ENCODE data around the gene METAP1.
"Not testable (repeated sequence)": the region's sequence is repeated elsewhere in the genome, so short reads cannot be mapped to it uniquely, and the experiment has no call there.

METAP1 gene

DNA sequence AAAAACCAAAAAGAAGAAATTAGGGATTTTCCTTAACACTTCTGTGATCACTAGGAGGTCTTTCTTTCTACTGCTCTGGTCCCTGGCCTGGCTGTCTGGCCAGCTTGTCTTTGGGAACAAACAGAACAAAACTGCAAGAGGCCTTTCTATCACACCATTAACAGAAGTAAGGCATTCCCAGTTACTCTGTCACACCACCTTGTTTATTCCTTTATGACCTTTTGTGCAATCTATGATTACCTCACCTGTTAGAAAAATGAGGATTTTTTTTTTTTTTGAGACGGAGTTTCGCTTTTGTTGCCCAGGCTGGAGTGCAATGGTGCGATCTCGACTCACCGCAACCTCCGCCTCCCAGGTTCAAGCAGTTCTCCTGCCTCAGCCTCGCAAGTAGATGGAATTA, 3.0 kb downstream of the METAP1 start:
- DNase-seq = no peak

DNA sequence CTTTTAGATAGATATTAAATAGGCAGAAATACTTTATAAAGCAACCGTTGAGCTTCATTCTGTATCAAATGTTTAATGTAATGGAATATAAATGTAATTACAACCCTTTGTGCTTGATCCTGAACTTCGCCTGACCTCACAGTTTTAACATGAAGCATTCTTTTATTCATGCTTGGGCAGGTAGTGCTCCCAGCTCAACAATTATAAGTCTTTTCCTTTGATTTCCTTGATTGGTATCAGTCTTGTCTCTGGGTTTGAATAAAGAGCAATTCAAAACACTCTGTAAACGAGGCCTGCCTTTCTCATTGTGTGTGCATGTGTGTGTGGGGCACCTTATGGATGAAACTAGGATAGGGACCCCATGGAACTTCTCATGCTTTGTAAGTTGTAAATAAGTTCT, 6.8 kb downstream of the METAP1 start:
- no peak for DNase-seq

DNA sequence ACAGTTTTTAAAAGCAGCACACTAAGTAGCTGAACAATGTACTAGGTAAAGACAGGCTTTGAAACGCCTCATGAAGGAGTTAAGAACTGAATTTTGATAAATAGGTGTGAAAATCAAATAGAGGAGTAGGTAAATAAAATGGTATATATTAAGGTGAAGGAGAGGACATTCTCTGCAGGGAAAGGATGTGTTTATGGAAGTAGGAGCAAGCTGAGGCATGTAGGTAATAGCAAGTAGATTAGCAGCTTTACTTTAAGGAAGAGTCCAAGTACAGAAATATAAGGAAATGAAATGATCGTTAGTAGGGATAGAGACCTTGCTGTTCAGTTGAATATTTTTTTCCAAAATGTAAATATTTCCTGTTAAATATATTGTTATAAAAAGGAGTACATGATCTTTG, 12.5 kb downstream of the METAP1 start:
- no peak for DNase-seq

DNA sequence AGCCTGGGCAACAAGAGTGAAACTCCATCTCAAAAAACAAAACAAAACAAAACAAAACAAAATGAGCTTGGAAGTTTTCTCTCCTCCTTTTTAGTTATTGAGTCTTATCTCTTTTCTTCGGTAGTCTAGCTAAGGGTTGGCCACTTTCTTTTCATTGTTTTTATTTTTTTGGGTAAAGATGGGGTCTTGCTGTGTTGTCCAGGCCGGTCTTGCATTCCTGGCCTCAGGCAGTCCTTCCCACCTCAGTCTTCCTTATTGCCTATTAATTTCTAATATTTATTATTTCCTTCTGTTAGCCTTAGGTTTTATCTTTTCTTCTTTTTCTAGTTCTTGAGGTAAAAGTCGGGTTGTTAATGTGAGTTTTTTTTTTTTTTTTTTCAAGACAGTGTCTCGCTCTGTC, 16.4 kb downstream of the METAP1 start:
- no peak for DNase-seq

DNA sequence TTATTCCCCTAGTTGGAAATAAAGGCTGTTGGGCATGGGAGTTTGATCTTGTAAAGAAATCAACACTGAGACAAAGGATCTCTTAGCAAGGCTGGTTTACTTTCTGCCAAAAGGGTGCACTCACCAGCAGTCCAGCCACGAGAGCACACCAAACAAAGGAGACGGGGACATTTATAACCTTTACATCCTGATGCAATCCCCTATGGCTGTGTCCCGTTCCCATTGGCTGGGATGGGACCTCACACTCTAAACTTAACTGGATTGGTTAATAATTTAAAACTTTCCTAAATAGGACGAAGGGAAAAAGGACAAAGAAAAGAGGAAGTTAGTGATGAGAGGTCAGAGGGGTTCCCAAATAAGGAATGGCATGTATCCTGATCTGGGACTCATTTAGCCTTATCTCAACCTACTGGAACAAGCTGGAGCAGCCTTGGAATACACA, 17.9 kb downstream of the METAP1 start:
- DNase-seq = no peak

DNA sequence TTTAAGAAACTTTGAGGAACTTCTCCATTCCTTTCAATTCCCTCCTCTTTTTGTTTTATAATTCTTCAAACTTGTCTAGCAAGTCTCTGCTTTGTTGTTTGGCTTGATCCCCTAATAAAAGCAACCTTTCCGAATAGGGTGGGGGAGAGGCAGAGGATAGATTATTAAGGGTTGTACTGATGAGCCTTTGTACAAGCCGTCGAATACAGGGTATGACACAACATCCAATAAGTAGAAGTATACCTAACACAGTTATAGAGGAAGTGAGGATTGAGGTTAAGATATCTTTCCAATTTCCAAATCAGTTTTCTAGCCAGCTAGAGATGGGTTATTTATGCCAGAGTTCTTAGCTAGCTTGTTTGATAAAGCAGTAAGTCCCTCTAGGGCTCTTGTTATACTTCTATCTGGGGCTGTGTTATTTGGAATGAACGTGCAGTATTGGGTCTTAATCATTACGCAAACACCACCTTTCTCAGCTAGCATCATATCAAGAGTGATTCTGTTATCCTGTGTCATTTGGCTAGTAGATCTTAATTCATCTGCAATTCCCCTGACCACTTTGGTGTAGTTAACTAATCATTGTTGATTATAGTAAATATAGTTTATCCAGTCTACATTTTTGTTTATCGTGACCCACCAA, 18.5 kb downstream of the METAP1 start:
- no peak for DNase-seq

DNA sequence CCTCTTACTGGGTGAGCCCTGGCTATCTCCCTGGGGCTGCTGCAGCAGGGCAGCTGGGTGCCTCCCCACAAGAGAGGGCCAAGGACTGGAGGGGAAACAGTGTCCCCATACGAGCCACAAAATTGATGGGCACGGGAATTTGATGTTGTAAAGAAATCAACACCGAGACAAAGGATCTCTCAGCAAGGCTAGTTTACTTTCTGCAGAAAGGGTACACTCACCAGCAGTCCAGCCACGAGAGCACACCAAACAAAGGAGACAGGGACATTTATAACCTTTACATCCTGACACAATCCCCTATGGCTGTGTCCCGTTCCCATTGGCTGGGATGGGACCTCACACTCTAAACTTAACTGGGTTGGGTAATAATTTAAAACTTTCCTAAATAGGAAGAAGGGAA, 25.9 kb downstream of the METAP1 start:
- no peak for DNase-seq

DNA sequence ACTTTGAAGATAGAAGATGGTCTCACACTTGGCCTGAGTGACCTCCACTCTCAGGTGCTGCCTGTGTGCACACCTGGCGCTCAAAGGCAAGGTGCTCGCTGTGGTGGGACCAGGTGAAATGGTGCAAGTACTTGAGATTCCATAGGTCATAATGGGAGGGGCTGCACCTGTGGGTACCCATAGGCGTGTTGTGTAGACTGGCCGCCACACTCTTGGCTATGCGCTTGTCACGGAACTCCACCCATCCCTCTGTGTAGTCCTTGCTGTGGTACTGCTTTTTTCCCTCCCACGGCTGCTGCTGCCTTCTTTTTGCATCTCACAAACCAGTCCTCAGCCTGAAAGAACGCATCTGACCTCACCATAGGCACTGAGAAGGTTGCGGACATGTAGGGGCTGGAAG, 27.0 kb downstream of the METAP1 start:
- no peak for DNase-seq

DNA sequence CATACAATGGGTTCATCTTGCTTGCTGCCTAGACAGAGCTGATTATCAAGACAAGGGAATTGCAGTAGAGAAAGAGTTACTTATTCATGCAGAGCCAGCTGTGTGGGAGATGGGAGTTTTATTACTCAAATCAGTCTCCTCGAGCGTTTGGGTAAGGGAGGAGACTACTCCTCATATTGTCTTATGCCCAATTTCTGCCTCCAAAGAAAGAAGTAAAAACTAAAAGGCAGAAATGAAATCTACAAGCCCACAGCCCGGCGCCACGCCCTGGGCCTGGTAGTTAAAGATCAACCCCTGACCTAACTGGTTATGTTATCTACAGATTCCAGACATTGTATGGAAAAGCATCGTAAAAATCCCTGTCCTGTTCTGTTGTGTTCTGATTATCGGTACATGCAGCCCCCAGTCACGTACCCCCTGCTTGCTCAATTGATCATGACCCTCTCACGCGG, 28.3 kb downstream of the METAP1 start:
- not testable (repeated sequence) for DNase-seq

DNA sequence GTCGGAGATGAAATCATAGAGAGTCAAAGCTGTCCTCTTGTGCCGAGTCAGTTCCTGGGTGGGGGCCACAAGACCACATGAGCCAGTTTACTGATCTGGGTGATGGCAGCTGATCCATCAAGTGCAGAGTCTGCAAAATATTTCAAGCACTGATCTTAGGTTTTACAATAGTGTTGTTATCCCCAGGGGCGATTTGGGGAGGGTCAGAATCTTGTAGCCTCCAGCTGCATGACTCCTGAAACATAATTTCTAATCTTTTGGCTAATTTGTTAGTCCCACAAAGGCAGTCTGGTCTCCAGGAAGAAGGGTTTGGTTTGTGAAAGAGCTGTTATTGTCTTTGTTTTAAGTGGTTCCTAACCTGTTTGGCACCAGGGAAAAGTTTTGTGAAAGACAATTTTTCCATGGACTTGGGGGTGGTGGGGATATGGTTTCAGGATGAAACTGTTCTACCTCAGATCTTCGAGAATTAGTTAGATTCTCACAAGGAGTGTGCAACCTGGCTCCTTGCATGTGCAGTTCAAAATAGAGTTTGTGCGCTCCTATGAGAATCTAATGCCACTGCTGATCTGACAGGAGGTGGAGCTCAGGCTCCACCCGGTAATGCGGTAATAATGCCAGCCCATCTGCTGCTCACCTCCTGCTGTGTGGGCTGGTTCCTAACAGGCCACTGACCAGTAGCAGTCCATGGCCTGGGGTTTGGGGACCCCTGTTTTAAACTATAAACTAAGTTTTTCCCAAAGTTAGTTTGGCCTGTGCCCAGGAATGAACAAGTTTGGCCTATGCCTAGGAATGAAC, 29.2 kb downstream of the METAP1 start:
- no peak for DNase-seq

DNA sequence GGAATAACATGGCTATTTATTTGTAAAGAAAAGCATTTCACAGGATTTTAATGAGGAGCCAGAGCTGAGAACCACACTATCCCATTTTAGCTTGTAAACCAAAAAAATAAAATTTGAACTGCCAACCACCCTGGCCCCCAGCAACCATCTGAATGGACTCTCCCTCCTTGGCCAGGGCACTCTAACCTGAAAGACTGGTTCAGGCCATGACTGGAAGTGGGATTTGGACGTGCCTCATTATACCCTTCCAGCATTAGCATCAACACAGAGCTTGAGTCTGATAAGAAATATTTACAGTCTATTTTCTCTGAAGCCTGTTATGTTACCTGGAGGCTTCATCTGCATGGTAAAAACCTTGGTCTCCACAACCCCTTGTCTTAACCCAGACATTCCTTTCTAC, 30.0 kb downstream of the METAP1 start:
- no peak for DNase-seq

DNA sequence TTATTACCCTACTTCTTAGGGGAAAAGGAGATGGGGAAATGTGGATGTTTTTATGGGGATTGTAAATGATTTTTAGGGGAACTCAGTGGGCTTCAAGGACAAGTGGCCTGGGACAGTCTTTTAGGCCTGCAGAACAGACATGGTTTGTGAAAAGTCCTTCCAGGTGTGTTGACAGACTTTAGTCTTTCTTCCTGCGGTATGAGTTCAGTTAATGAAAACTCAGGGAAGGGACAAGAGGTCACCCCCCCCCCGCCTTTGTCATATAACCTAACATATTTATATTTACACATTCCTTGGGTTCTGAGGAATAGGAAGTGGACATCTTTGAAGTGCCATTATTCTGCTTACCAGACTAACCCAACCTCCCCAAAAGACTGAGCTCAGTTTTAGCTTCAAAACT, 31.8 kb downstream of the METAP1 start:
- DNase-seq = no peak

DNA sequence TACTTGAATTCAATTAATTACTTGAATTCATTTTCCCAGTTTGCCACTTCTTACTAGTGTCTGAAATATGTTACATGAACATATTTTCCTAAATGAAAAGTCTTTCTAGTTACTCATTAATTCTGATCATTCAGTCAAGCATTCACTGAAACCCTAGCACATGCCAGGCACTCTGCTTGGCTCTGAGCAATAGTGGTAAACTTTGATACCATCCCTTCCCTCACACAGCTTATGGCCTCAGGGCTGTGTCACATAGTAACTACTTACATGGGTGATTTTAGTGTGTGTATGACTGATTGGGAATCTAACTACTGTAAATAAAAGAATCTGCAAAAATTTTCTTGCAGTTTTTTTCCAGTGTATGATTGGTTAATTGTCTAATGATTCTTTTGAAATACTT, 32.7 kb downstream of the METAP1 start:
- no peak for DNase-seq

DNA sequence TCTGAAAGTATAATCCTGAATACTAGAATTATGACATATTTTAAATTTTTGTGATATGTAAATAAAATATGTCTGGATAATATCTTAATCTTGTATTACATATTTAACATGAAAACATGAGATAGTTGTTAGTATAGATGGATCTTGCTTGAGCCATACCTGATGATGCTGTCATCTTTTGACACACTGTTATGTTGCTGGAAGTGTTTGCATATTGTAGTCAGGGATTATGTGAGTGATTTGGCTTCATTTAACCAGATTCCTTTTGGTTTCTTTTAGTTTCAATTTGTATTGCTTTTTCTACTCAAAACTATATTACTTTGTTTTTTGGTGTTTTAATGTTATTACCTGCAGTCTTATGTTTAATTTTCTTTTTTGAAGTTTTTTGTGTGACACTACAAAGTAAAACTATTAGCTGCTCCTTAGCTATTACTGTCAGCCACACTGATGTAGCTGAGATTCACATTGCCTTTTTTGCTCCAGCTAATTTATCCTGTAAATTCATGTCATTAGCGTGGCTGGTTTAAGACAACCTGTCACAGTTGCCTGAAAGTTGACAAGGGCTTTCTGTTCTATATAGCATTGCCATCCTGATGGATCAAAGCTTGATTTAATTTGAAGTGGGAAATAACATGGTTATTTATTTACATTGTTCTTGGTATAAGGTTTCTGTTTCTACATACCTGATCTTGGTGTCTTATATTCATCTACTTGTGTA, 33.7 kb downstream of the METAP1 start:
- no peak for DNase-seq

DNA sequence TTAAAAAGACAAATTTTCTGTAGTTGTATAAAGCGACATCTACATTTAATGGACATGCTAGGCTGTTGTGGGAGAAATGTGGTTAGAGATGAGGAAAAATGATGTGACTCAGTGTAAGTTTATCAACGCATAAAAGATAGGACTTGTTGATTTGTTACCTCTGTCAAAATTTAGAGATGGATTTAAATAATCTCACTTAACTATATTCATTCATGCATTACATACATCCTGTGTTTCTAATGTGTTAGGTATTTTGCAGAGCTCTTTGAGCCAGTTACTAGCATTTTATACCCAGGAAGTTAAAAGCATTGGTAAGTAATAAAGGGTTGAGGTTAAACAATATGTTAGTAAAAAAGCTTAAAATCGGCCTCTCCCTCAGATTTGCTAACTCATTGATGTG, 34.3 kb downstream of the METAP1 start:
- DNase-seq = no peak

DNA sequence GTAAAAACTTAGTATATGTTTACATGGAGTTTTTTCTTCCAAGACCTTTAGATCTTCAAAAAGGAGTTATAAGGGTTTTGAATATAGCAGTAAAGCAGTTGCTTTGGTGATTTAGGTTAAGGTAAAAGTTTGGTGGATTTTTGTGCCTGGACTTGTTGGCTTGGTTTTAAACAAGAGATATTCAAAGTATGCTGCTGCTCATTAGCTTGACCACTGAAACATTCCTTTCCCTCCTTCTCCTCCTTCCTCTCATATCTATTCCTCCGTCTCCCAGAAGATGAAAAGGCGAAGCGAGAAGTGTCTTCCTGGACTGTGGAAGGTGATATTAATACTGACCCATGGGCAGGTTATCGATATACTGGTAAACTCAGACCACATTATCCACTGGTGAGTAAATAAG, 38.4 kb downstream of the METAP1 start:
- no peak for DNase-seq

DNA sequence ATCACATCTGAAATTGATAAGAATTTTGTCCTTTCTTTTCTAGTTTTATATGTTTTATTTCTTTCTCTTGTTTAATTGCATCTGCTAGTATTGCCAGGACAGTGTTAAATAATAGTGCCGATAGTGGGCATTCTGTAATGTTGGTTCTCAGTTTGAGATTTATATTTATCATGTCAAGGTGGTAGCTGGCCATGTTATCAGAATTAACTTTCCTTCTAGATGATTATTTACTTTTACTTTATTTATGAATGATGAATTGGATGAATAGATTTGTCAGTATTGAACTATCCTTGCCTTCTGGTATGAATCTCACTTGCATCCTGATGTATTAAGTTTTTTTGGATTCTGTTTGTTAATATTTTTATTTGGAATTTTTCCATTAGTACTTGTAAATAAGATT, 42.7 kb downstream of the METAP1 start:
- DNase-seq = no peak

DNA sequence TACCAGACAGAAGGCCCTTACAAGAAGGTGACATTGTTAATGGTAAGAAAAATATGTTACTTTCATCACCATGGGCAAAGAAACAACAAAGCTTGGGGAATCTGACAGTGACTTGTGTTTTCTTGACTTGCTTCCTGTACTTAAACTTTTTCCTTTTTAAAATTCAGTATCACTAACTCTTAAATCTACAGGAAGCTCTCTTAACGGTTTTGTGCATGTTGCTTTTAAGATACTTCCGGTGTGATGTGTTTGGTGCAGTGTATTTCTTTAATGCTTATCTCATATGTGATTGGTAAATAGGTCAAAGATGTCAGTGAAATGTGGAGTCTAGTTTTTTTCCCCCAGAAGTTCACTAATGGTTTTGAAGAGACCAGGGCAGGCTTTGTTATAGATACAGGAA, 47.8 kb downstream of the METAP1 start:
- no peak for DNase-seq

DNA sequence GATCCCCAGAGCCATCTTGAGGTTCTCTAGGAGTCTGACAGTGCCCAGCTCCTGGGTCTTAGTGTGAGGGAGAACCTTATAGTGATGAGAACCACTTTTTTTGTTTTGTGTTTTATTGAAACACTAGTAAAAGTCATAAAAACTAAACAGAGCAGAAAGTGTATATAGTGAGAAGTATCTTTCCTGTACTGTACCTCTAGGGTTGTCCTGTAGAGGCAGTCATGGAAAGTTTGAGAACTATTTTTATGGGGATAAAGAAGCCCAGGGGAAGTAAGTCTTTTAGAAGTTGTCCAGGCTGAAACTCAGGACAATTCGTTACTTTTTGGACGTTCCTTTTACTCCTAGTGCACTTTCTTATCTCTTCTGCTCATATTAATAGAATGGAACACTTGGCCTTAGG, 52.2 kb downstream of the METAP1 start:
- no peak for DNase-seq

DNA sequence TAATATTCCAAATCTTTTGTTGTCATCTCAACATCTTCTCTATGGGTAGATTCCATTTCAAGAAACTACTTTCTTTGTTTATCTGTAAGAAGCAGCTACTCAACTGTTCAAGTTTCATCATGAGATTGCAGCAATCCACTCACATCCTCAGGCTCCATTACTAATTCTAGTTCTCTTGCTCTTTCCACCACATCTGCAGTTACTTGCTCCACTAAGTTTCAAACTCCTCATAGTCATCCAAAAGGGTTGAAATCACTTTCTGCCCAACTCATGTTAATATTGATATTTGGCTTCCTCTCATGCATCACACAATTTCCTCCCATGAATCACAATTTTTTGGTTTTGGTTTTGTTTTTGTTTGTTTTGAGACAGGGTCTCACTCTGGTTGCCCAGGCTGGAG, 57.4 kb downstream of the METAP1 start:
- no peak for DNase-seq

DNA sequence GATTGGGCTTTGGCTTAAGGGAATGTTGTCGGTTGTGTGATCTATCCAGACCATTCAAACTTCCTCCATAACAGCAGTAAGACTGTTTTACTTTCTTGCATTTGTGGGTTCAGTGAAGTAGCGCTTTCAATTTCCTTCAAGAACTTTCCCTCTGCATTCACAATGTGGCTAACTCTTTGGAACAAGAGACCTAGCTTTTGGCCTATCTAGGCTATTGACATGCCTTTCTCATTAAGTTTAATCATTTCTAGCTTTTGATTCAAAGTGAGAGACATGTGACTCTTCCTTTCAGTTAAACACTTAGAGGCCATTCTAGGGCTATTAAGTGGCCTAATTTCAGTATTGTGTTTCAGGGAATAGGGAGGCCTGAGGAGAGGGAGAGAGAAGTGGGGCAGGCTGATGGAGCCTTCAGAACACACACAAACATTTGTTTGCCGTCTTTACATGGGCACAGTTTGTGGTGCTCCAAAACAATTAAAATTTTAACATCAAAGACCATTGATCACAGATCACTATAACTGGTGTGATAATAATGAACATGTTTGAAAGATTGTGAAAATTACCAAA, 59.0 kb downstream of the METAP1 start:
- DNase-seq = no peak

DNA sequence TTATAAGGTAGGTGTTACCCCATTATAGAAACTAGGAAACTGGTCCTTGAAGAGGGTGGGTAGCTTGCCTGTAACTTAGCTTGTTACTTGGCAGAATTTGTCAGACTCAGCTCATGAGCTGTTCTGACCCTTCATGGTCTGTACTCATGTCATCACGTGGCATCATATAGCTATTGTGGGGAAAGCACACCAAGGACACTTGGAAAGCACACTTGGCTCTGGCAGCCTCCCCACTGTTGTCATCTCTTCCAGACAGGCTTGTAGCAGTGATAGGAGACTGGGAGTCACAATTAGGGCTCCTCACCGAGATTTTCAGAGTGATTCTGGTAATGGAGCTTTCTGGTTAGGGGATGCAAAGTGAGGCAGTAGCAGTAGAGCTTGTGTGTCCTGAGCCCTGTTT, 62.7 kb downstream of the METAP1 start:
- DNase-seq = no peak

DNA sequence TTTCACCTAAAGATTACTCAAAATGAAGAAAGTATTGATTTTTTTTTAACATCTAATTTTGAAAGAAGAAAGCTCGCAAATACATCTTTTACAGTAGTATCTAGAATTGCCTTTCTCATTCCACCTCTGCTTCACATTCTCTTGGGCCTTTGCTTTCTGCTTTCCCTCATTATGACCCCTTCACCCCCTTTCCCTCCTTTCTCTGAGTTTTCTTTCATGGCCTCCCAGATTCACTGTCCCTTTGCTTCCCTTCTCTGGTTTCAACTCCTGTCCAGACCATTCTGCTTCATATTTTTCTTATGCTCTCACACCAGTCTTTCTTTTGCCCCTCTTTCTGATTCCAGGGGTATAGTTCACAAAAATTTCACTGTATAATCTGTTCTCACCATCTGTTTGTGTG, 64.0 kb downstream of the METAP1 start:
- DNase-seq = no peak
